ENCODE results near the gene MYL5. TPM values are rescaled to one million over a fixed set of nuclear protein-coding genes. Genes with fewer than 3 reads are reported as not detected.

Gene MYL5
- total and polyA plus RNA-seq, 2 donors (not counting 1 experiment from before 2014, with no cell fraction given) = 9.6 to 14.4 TPM

DNA sequence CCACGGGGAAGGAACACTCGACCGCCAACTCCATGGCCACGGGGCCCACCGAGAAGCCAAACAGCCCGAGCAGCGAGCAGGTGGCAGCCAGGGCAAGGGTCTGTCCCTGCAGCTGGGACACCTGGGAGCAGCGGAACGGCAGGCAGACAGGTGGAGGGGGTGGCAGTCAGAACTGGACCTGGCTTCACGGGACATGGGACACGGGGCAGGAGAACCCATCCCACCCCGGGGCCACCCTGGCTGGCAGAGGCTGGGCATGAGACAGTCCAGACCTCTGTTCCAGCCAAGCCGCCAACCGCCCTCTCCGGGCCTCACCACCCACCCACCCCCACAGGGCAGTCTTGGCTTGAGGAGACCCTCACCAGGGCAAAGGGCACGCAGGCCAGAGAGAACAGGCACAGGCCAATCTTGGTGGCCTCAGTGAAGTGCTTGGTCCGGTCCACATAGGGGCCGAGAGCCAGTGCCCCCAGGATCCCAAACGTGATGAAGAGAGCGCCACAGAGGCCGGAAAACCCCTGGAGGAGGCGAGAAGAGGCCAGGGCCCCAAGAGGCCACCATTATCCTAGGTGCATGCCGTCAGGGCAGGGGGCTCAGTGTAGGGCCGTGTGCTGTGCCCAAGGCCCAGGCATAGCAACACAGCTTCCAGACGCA, 9.0 kb downstream of the MYL5 start:
- Histone ChIP-seq H3K27ac (ENCODE audit: insufficient read depth, low read length) (no peak overlapping the region), H3K4me3 (replicated peaks in 1 of 4; ENCODE audit: control extremely low read depth in 1 of 4, insufficient read depth in 1 of 4, low read depth in 3 of 4, low read length in 4 of 4) (no peak overlapping the region), H2AFZ (ENCODE audit: low read length) (no peak overlapping the region), H3K36me3 (ENCODE audit: control insufficient read depth, insufficient read depth, low read length) (no peaks in the 10 kb centered on the region), H3K9me3 (ENCODE audit: control insufficient read depth, insufficient read depth, low read depth, low read length) (no peaks in the 10 kb centered on the region), H4K20me1 (ENCODE audit: control insufficient read depth, extremely low read depth, insufficient read depth, low read length) (no peaks in the 10 kb centered on the region), H3K79me2 (ENCODE audit: control insufficient read depth, insufficient read depth, low read length) (no peaks in the 10 kb centered on the region), H3K27me3 (ENCODE audit: control insufficient read depth, insufficient read depth, low read length) (no peaks in the 10 kb centered on the region), H3K4me2 (ENCODE audit: extremely low read depth, insufficient read depth, low read length) (no peak overlapping the region), H3K9ac (ENCODE audit: insufficient read depth, low read length) (no peak overlapping the region), H3K4me1 (ENCODE audit: control insufficient read depth, extremely low read depth, insufficient read depth, low read length) (peaks cover 8% of the 10 kb centered on the region)
- TF ChIP-seq EZH2 (IDR thresholded peaks at IDR 0.05; ENCODE audit: low read length, missing control alignments) = no peak
- no peak for TF ChIP-seq CTCF (conservative IDR thresholded peaks at IDR 0.05 in 1 of 2, IDR thresholded peaks at IDR 0.05 in 1 of 2; ENCODE audit: low read depth in 1 of 2, low read length in 2 of 2)
- DNase-seq (ENCODE audit: low read depth in 2 of 2) = no peak

GRCh38 chr4:683982-684622, 9.8 kb downstream of the MYL5 start:
- Histone ChIP-seq H3K4me2 (ENCODE audit: extremely low read depth, insufficient read depth, low read length) (no peak overlapping the region), H3K9ac (ENCODE audit: insufficient read depth, low read length) (no peak overlapping the region), H3K4me3 (replicated peaks in 1 of 4; ENCODE audit: control extremely low read depth in 1 of 4, insufficient read depth in 1 of 4, low read depth in 3 of 4, low read length in 4 of 4) (no peak overlapping the region), H2AFZ (ENCODE audit: low read length) (no peak overlapping the region), H3K9me3 (ENCODE audit: control insufficient read depth, insufficient read depth, low read depth, low read length) (no peaks in the 10 kb centered on the region), H3K79me2 (ENCODE audit: control insufficient read depth, insufficient read depth, low read length) (no peaks in the 10 kb centered on the region), H3K4me1 (ENCODE audit: control insufficient read depth, extremely low read depth, insufficient read depth, low read length) (peaks cover 8% of the 10 kb centered on the region), H3K27ac (ENCODE audit: insufficient read depth, low read length) (no peak overlapping the region), H4K20me1 (ENCODE audit: control insufficient read depth, extremely low read depth, insufficient read depth, low read length) (no peaks in the 10 kb centered on the region), H3K36me3 (ENCODE audit: control insufficient read depth, insufficient read depth, low read length) (no peaks in the 10 kb centered on the region), H3K27me3 (ENCODE audit: control insufficient read depth, insufficient read depth, low read length) (no peaks in the 10 kb centered on the region)
- TF ChIP-seq CTCF (conservative IDR thresholded peaks at IDR 0.05 in 1 of 2, IDR thresholded peaks at IDR 0.05 in 1 of 2; ENCODE audit: low read depth in 1 of 2, low read length in 2 of 2) = peak; percentile 65 to 76
- TF ChIP-seq EZH2 (IDR thresholded peaks at IDR 0.05; ENCODE audit: low read length, missing control alignments) = no peak
- DNase-seq (ENCODE audit: low read depth in 2 of 2) = peak; percentile 59 to 74

DNA sequence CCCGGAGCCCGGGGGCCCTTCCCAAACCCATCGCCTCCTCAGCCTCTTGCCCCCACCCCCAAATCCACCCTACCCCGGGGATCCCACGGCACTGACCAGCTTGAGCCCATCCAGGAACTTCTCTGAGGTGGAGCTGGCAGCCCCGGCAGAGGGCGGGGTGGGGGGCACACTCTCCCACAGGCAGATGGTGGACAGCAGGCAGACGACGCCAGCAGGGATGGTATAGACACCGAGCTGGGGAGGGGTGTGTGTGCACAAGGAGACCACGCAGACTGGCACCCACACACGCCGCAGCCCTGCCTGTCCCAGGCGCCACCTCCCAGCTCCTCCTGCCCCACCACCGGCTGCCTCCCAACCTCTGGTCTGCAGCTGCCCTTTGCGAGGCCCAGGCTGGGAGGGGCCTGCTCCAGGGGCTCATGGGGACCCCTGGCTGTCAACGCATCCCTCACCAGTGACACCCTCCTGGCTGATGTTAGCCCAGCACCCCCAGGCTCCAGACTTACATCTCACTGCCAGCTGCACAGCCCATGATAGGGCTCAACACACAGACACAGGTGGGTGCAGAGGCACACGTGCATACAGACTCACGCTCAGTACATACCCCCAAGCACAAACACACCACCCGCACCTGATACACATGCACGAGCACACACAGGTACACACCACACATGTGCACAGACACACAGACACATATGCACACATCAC, 10.4 kb downstream of the MYL5 start:
- Histone ChIP-seq H2AFZ (ENCODE audit: low read length) (no peak overlapping the region), H3K4me2 (ENCODE audit: extremely low read depth, insufficient read depth, low read length) (no peak overlapping the region), H3K36me3 (ENCODE audit: control insufficient read depth, insufficient read depth, low read length) (no peaks in the 10 kb centered on the region), H3K9ac (ENCODE audit: insufficient read depth, low read length) (no peak overlapping the region), H3K79me2 (ENCODE audit: control insufficient read depth, insufficient read depth, low read length) (no peaks in the 10 kb centered on the region), H4K20me1 (ENCODE audit: control insufficient read depth, extremely low read depth, insufficient read depth, low read length) (no peaks in the 10 kb centered on the region), H3K27me3 (ENCODE audit: control insufficient read depth, insufficient read depth, low read length) (no peaks in the 10 kb centered on the region), H3K4me3 (replicated peaks in 1 of 4; ENCODE audit: control extremely low read depth in 1 of 4, insufficient read depth in 1 of 4, low read depth in 3 of 4, low read length in 4 of 4) (no peak overlapping the region), H3K27ac (ENCODE audit: insufficient read depth, low read length) (no peak overlapping the region), H3K9me3 (ENCODE audit: control insufficient read depth, insufficient read depth, low read depth, low read length) (no peaks in the 10 kb centered on the region), H3K4me1 (ENCODE audit: control insufficient read depth, extremely low read depth, insufficient read depth, low read length) (peaks cover 8% of the 10 kb centered on the region)
- no peak for DNase-seq (ENCODE audit: low read depth in 2 of 2)
- TF ChIP-seq EZH2 (IDR thresholded peaks at IDR 0.05; ENCODE audit: low read length, missing control alignments) = no peak
